ENCODE measurements around the gene C1QA.
A peak's percentile ranks its signal among the peaks of the same experiment; 100 is the strongest.

C1QA gene

GRCh38 chr1:22621761-22622160 is 14.7 kb upstream of the C1QA start:
- no peaks in the 10 kb centered on the region for H3K36me3 ChIP-seq (ENCODE audit: control insufficient read depth in 4 of 4, insufficient read depth in 4 of 4, low read length in 3 of 4)
- no peaks in the 10 kb centered on the region for H3K4me1 ChIP-seq (ENCODE audit: control extremely low read depth in 1 of 4, control insufficient read depth in 4 of 4, insufficient read depth in 4 of 4, low read length in 3 of 4)
- H3K4me3 ChIP-seq (ENCODE audit: control insufficient read depth in 1 of 7, extremely low read depth in 1 of 7, insufficient read depth in 4 of 7, low read depth in 2 of 7, low read length in 6 of 7) = no peak overlapping the region
- POLR2A ChIA-PET = no interaction called here
- no CpG with 5 or more reads among the region's 4 CpGs for WGBS (ENCODE audit: insufficient coverage)
- no peak for DNase-seq
- no peak overlapping the region for H3K27ac ChIP-seq (ENCODE audit: insufficient read depth in 1 of 2, low read depth in 1 of 2, low read length in 2 of 2, poor library complexity in 1 of 2, severe bottlenecking in 2 of 2)
- peaks cover 0 to 2% (median 0%) of the 10 kb centered on the region in 5 experiments for H3K9me3 ChIP-seq (ENCODE audit: control extremely low read depth in 1 of 5, control insufficient read depth in 4 of 5, insufficient read depth in 2 of 5, low read depth in 1 of 5, low read length in 4 of 5)
- CTCF ChIA-PET = no interaction called here
- peaks cover 0 to 77% (median 10%) of the 10 kb centered on the region in 5 experiments for H3K27me3 ChIP-seq (replicated peaks in 2 of 5; ENCODE audit: control insufficient read depth in 4 of 5, insufficient read depth in 5 of 5, low read length in 4 of 5)

- Histone ChIP-seq H3K4me3 (ENCODE audit: control insufficient read depth in 1 of 7, extremely low read depth in 1 of 7, insufficient read depth in 4 of 7, low read depth in 2 of 7, low read length in 6 of 7) (no peak overlapping the region), H3K36me3 (ENCODE audit: control insufficient read depth in 4 of 4, insufficient read depth in 4 of 4, low read length in 3 of 4) (no peaks in the 10 kb centered on the region), H3K9me3 (ENCODE audit: control extremely low read depth in 1 of 5, control insufficient read depth in 4 of 5, insufficient read depth in 2 of 5, low read depth in 1 of 5, low read length in 4 of 5) (peaks cover 0 to 2% (median 0%) of the 10 kb centered on the region in 5 experiments), H3K4me1 (ENCODE audit: control extremely low read depth in 1 of 4, control insufficient read depth in 4 of 4, insufficient read depth in 4 of 4, low read length in 3 of 4) (no peaks in the 10 kb centered on the region), H3K27ac (ENCODE audit: insufficient read depth in 1 of 2, low read depth in 1 of 2, low read length in 2 of 2, poor library complexity in 1 of 2, severe bottlenecking in 2 of 2) (no peak overlapping the region), H3K27me3 (replicated peaks in 2 of 5; ENCODE audit: control insufficient read depth in 4 of 5, insufficient read depth in 5 of 5, low read length in 4 of 5) (peaks cover 0 to 75% (median 9%) of the 10 kb centered on the region in 5 experiments)
- DNase-seq = peak in 2 of 3 donors; percentile 8 to 10
- POLR2A ChIA-PET = no interaction called here
- CTCF ChIA-PET = interaction anchor here (0.9 kb wide), 1 partner anchor 17 kb away, joined by 4 read pairs; no protein-coding TSS in a partner anchor
- WGBS (ENCODE audit: insufficient coverage) = 40% methylated on average over 9 of the region's 9 CpGs
Observed at GRCh38 chr1:22625262-22625925, 11.0 kb upstream of the C1QA start.

- Histone ChIP-seq H3K27me3 (replicated peaks in 2 of 5; ENCODE audit: control insufficient read depth in 4 of 5, insufficient read depth in 5 of 5, low read length in 4 of 5) (peaks cover 0 to 80% (median 9%) of the 10 kb centered on the region in 5 experiments), H3K9me3 (ENCODE audit: control extremely low read depth in 1 of 5, control insufficient read depth in 4 of 5, insufficient read depth in 2 of 5, low read depth in 1 of 5, low read length in 4 of 5) (peaks cover 0 to 2% (median 0%) of the 10 kb centered on the region in 5 experiments), H3K36me3 (ENCODE audit: control insufficient read depth in 4 of 4, insufficient read depth in 4 of 4, low read length in 3 of 4) (no peaks in the 10 kb centered on the region), H3K27ac (ENCODE audit: insufficient read depth in 1 of 2, low read depth in 1 of 2, low read length in 2 of 2, poor library complexity in 1 of 2, severe bottlenecking in 2 of 2) (no peak overlapping the region), H3K4me1 (ENCODE audit: control extremely low read depth in 1 of 4, control insufficient read depth in 4 of 4, insufficient read depth in 4 of 4, low read length in 3 of 4) (no peaks in the 10 kb centered on the region), H3K4me3 (ENCODE audit: control insufficient read depth in 1 of 7, extremely low read depth in 1 of 7, insufficient read depth in 4 of 7, low read depth in 2 of 7, low read length in 6 of 7) (no peak overlapping the region)
- CTCF ChIA-PET = interaction anchor here (0.9 kb wide), 1 partner anchor 16 kb away, joined by 4 read pairs; no protein-coding TSS in a partner anchor
- no peak for DNase-seq
- POLR2A ChIA-PET = no interaction called here
- WGBS (ENCODE audit: insufficient coverage) = 26% methylated on average over 18 of the region's 20 CpGs
Observed at GRCh38 chr1:22626237-22627157, 9.9 kb upstream of the C1QA start.

- WGBS (ENCODE audit: insufficient coverage) = 73% methylated on average over 5 of the region's 5 CpGs
- Histone ChIP-seq H3K27ac (ENCODE audit: insufficient read depth in 1 of 2, low read depth in 1 of 2, low read length in 2 of 2, poor library complexity in 1 of 2, severe bottlenecking in 2 of 2) (no peak overlapping the region), H3K4me1 (ENCODE audit: control extremely low read depth in 1 of 4, control insufficient read depth in 4 of 4, insufficient read depth in 4 of 4, low read length in 3 of 4) (no peaks in the 10 kb centered on the region), H3K4me3 (ENCODE audit: control insufficient read depth in 1 of 7, extremely low read depth in 1 of 7, insufficient read depth in 4 of 7, low read depth in 2 of 7, low read length in 6 of 7) (no peak overlapping the region), H3K27me3 (replicated peaks in 2 of 5; ENCODE audit: control insufficient read depth in 4 of 5, insufficient read depth in 5 of 5, low read length in 4 of 5) (peaks cover 0 to 78% (median 12%) of the 10 kb centered on the region in 5 experiments), H3K36me3 (ENCODE audit: control insufficient read depth in 4 of 4, insufficient read depth in 4 of 4, low read length in 3 of 4) (no peaks in the 10 kb centered on the region), H3K9me3 (ENCODE audit: control extremely low read depth in 1 of 5, control insufficient read depth in 4 of 5, insufficient read depth in 2 of 5, low read depth in 1 of 5, low read length in 4 of 5) (peaks cover 0 to 2% (median 0%) of the 10 kb centered on the region in 5 experiments)
- ChIA-PET CTCF (interaction anchor here (0.6 kb wide), 2 partner anchors 13 to 224 kb away, joined by 3 to 4 read pairs; no protein-coding TSS in a partner anchor), POLR2A (no interaction called here)
- DNase-seq = no peak
Observed at GRCh38 chr1:22627331-22627730, 9.1 kb upstream of the C1QA start.

- 15% methylated on average over 5 of the region's 11 CpGs for WGBS (ENCODE audit: insufficient coverage)
- Histone ChIP-seq H3K9me3 (ENCODE audit: control extremely low read depth in 1 of 5, control insufficient read depth in 4 of 5, insufficient read depth in 2 of 5, low read depth in 1 of 5, low read length in 4 of 5) (peaks cover 0 to 2% (median 0%) of the 10 kb centered on the region in 5 experiments), H3K36me3 (ENCODE audit: control insufficient read depth in 4 of 4, insufficient read depth in 4 of 4, low read length in 3 of 4) (no peaks in the 10 kb centered on the region), H3K27ac (ENCODE audit: insufficient read depth in 1 of 2, low read depth in 1 of 2, low read length in 2 of 2, poor library complexity in 1 of 2, severe bottlenecking in 2 of 2) (no peak overlapping the region), H3K4me1 (ENCODE audit: control extremely low read depth in 1 of 4, control insufficient read depth in 4 of 4, insufficient read depth in 4 of 4, low read length in 3 of 4) (no peaks in the 10 kb centered on the region), H3K27me3 (replicated peaks in 2 of 5; ENCODE audit: control insufficient read depth in 4 of 5, insufficient read depth in 5 of 5, low read length in 4 of 5) (peaks cover 0 to 84% (median 14%) of the 10 kb centered on the region in 5 experiments), H3K4me3 (ENCODE audit: control insufficient read depth in 1 of 7, extremely low read depth in 1 of 7, insufficient read depth in 4 of 7, low read depth in 2 of 7, low read length in 6 of 7) (no peak overlapping the region)
- ChIA-PET CTCF (interaction anchor here (1.2 kb wide), 1 partner anchor 11 kb away, joined by 3 read pairs; no protein-coding TSS in a partner anchor), POLR2A (no interaction called here)
- DNase-seq = no peak
Observed at GRCh38 chr1:22628698-22629444, 7.6 kb upstream of the C1QA start.

- whole genome bisulfite sequencing (ENCODE audit: insufficient coverage) = 52% methylated on average over 2 of the region's 2 CpGs
- ChIA-PET CTCF (interaction anchor here (0.7 kb wide), 1 partner anchor 15 kb away, joined by 4 read pairs; no protein-coding TSS in a partner anchor), POLR2A (no interaction called here)
- no peaks in the 10 kb centered on the region for H3K36me3 ChIP-seq (ENCODE audit: control insufficient read depth in 4 of 4, insufficient read depth in 4 of 4, low read length in 3 of 4)
- H3K4me1 ChIP-seq (ENCODE audit: control extremely low read depth in 1 of 4, control insufficient read depth in 4 of 4, insufficient read depth in 4 of 4, low read length in 3 of 4) = no peaks in the 10 kb centered on the region
- peaks cover 0 to 2% (median 0%) of the 10 kb centered on the region in 5 experiments for H3K9me3 ChIP-seq (ENCODE audit: control extremely low read depth in 1 of 5, control insufficient read depth in 4 of 5, insufficient read depth in 2 of 5, low read depth in 1 of 5, low read length in 4 of 5)
- DNase-seq = no peak
- H3K27me3 ChIP-seq (replicated peaks in 2 of 5; ENCODE audit: control insufficient read depth in 4 of 5, insufficient read depth in 5 of 5, low read length in 4 of 5) = peaks cover 0 to 85% (median 14%) of the 10 kb centered on the region in 5 experiments
- no peak overlapping the region for H3K4me3 ChIP-seq (ENCODE audit: control insufficient read depth in 1 of 7, extremely low read depth in 1 of 7, insufficient read depth in 4 of 7, low read depth in 2 of 7, low read length in 6 of 7)
- H3K27ac ChIP-seq (ENCODE audit: insufficient read depth in 1 of 2, low read depth in 1 of 2, low read length in 2 of 2, poor library complexity in 1 of 2, severe bottlenecking in 2 of 2) = no peak overlapping the region
Observed at GRCh38 chr1:22629886-22630285, 6.5 kb upstream of the C1QA start.

Data from common myeloid progenitor, CD34-positive (primary cell).